Measurements from ENCODE around the gene TNFRSF4. TPM values are rescaled to one million over a fixed set of nuclear protein-coding genes. Genes with fewer than 3 reads are reported as not detected.

TNFRSF4 gene
- total and polyA plus RNA-seq, 9 of the 15 experiments (the other 6 are each of a cell fraction or from before 2014, with no cell fraction given) = 0.07 to 0.44 (median 0.19) TPM; not detected in 5

- peak; percentile 58; the same call in 1 of the 2 replicates for TF ChIP-seq AFF4 (CRISPR knock-in tag; IDR thresholded peaks at IDR 0.05)
These were observed 17.7 kb upstream of the TNFRSF4 start, which contains the start of gene SDF4 (continued) for GRCh38 chr1:1231400-1232207.

- in situ Hi-C loops (cut with MboI) = no loop called here
- Histone ChIP-seq H4K20me1 (replicated peaks; ENCODE audit: control insufficient read depth, insufficient read depth, low read length) (peaks cover 5% of the 10 kb centered on the region; the same call in 1 of the 2 replicates), H3K9ac (ENCODE audit: insufficient read depth in 1 of 2, low read depth in 2 of 2, low read length in 2 of 2) (peak overlapping the region; percentile 93 to 99), H3K27ac (ENCODE audit: extremely low read depth, low read depth, low read length) (peak overlapping the region; percentile 96), H3K4me1 (replicated peaks in 1 of 2; ENCODE audit: control insufficient read depth in 2 of 2, insufficient read depth in 2 of 2, low read length in 2 of 2) (peaks cover 6 to 82% of the 10 kb centered on the region in 2 experiments; a peak in 4 of 5 replicates), H3K36me3 (ENCODE audit: control insufficient read depth, insufficient read depth, low read length) (peaks cover 57% of the 10 kb centered on the region; the same call in 2 of the 3 replicates), H3K4me2 (ENCODE audit: insufficient read depth, low read length) (peak overlapping the region; percentile 100), H2AFZ (ENCODE audit: low read depth, low read length) (peak overlapping the region; percentile 93), H3K4me3 (peak overlapping the region; percentile 79), H3K9me3 (replicated peaks; ENCODE audit: control insufficient read depth, insufficient read depth, low read depth, low read length) (peaks cover 9% of the 10 kb centered on the region), H3K27me3 (ENCODE audit: control insufficient read depth in 2 of 2, insufficient read depth in 2 of 2, low read length in 2 of 2) (no peaks in the 10 kb centered on the region), H3K9me1 (ENCODE audit: control insufficient read depth, insufficient read depth, low read length) (no peaks in the 10 kb centered on the region), H3K79me2 (ENCODE audit: control insufficient read depth, insufficient read depth, low read length) (peaks cover 86% of the 10 kb centered on the region)
- CTCF ChIA-PET (ENCODE audit: low intra/inter-chr PET ratio) = no interaction called here
- BruUV-seq (replicated peaks) = TSS peak; percentile 79
- DNase-seq (ENCODE audit: extremely low read depth in 1 of 4, low spot score in 3 of 4) (peak; percentile 58 to 71 (median 64)), ATAC-seq (peak; percentile 23), FAIRE-seq (peak; percentile 90)
- 6% methylated on average over 24 of the region's 24 CpGs for WGBS (ENCODE audit: insufficient coverage, low coverage, missing lambda C conversion rate)
- intact Hi-C loops (cut with micrococcal nuclease) = loop anchor here (5.0 kb wide), 1 partner anchor 109 kb away; no protein-coding TSS in a partner anchor
- POLR2A ChIA-PET = interaction anchor here (0.5 to 2.2 kb wide), 14 partner anchors 9 to 109 kb away, joined by 3 to 12 read pairs (median 4); partner anchors contain the start of gene TNFRSF4
- 0 out of 2 replicates have a peak, but pooled peaks have one; percentile 24 for TF ChIP-seq NR2C2 (CRISPR knock-in tag; IDR thresholded peaks at IDR 0.05)
- TF ChIP-seq NR2C2 (tag; IDR thresholded peaks at IDR 0.05) = no peak
- peak; percentile 24 to 59 for TF ChIP-seq RAD21 (CRISPR knock-in tag; conservative IDR thresholded peaks at IDR 0.05 in 1 of 2, IDR thresholded peaks at IDR 0.05 in 1 of 2)
- no peak for TF ChIP-seq ZNF165 (CRISPR knock-in tag; IDR thresholded peaks at IDR 0.05; ENCODE audit: borderline replicate concordance)
- TF ChIP-seq ZBTB2 (IDR thresholded peaks at IDR 0.05) = no peak
- no peak for TF ChIP-seq ZNF518B (CRISPR knock-in tag; IDR thresholded peaks at IDR 0.05)
These were observed 16.9 kb upstream of the TNFRSF4 start for GRCh38 chr1:1230656-1231399.

Data from K562 (cell line).